IPS-18c (cell line): Measurements from ENCODE around the gene KLHL6.
"Not testable (repeated sequence)": the region's sequence is repeated elsewhere in the genome, so short reads cannot be mapped to it uniquely, and the experiment has no call there.

Experiments
- H3K4me3 ChIP-seq: 2 replicates; pipeline ENCODE4 v1.7.0; 2013; ENCODE audit warnings: low read depth, mild to moderate bottlenecking, low read length, moderate library complexity; ENCODE audit not compliant: insufficient read depth
- H3K9me3 ChIP-seq: one replicate; pipeline ENCODE4 v1.6.1; 2013; ENCODE audit warnings: mild to moderate bottlenecking, low read length, moderate library complexity; ENCODE audit not compliant: control insufficient read depth, insufficient read depth

KLHL6 gene

GRCh38 chr3:183540501-183541234, 14.8 kb downstream of the KLHL6 start:
- Histone ChIP-seq H3K4me3 (no peak overlapping the region), H3K9me3 (no peaks in the 10 kb centered on the region)

- H3K9me3 ChIP-seq, result no peaks in the 10 kb centered on the region
- no peak overlapping the region for H3K4me3 ChIP-seq
Measured at GRCh38 chr3:183539811-183540210, 15.7 kb downstream of the KLHL6 start.

GRCh38 chr3:183538486-183538885, 17.0 kb downstream of the KLHL6 start:
- Histone ChIP-seq H3K4me3 (no peak overlapping the region), H3K9me3 (no peaks in the 10 kb centered on the region)

- no peaks in the 10 kb centered on the region for H3K9me3 ChIP-seq
- no peak overlapping the region for H3K4me3 ChIP-seq
Measured at GRCh38 chr3:183537295-183537730, 18.2 kb downstream of the KLHL6 start.

GRCh38 chr3:183536238-183536880, 19.1 kb downstream of the KLHL6 start:
- H3K4me3 ChIP-seq, result no peak overlapping the region
- no peaks in the 10 kb centered on the region for H3K9me3 ChIP-seq

- Histone ChIP-seq H3K9me3 (no peaks in the 10 kb centered on the region), H3K4me3 (no peak overlapping the region)
Measured at GRCh38 chr3:183534249-183534648, 21.3 kb downstream of the KLHL6 start.

GRCh38 chr3:183533412-183534132, 21.9 kb downstream of the KLHL6 start:
- peak overlapping the region; percentile 0; the same call in 1 of the 2 replicates for H3K4me3 ChIP-seq
- H3K9me3 ChIP-seq, result no peaks in the 10 kb centered on the region

GRCh38 chr3:183532620-183533411, 22.7 kb downstream of the KLHL6 start:
- H3K4me3 ChIP-seq, result peak overlapping the region; percentile 0; the same call in 1 of the 2 replicates
- H3K9me3 ChIP-seq, result no peaks in the 10 kb centered on the region

GRCh38 chr3:183529717-183530116, 25.8 kb downstream of the KLHL6 start:
- H3K4me3 ChIP-seq, result no peak overlapping the region

GRCh38 chr3:183529185-183529584, 26.3 kb downstream of the KLHL6 start:
- Histone ChIP-seq H3K4me3 (no peak overlapping the region), H3K9me3 (no peaks in the 10 kb centered on the region)

More at GRCh38 chr3:183529717-183530116, 25.8 kb downstream of the KLHL6 start:
- H3K9me3 ChIP-seq, result no peaks in the 10 kb centered on the region

- not testable (repeated sequence) for H3K9me3 ChIP-seq, H3K4me3 ChIP-seq
Measured at GRCh38 chr3:183528758-183529157, 26.7 kb downstream of the KLHL6 start.

GRCh38 chr3:183527428-183528379, 27.8 kb downstream of the KLHL6 start:
- Histone ChIP-seq H3K9me3 (no peaks in the 10 kb centered on the region), H3K4me3 (no peak overlapping the region)

GRCh38 chr3:183526838-183527427, 28.6 kb downstream of the KLHL6 start:
- no peak overlapping the region for H3K4me3 ChIP-seq
- no peaks in the 10 kb centered on the region for H3K9me3 ChIP-seq

- H3K4me3 ChIP-seq, result no peak overlapping the region
- H3K9me3 ChIP-seq, result no peaks in the 10 kb centered on the region
Measured at GRCh38 chr3:183524476-183524875, 31.0 kb downstream of the KLHL6 start.

GRCh38 chr3:183520741-183521556, 34.6 kb downstream of the KLHL6 start:
- not testable (repeated sequence) for H3K9me3 ChIP-seq

More at GRCh38 chr3:183520741-183521556, 34.6 kb downstream of the KLHL6 start:
- H3K4me3 ChIP-seq, result not testable (repeated sequence)
